Measurements from ENCODE around the gene ARHGAP18.

GRCh38 chr6:129698430-129698829, 11.5 kb downstream of the ARHGAP18 start:
- TF ChIP-seq POLR2AphosphoS5 (IDR thresholded peaks at IDR 0.05) (no peak), CTCF (IDR thresholded peaks at IDR 0.05 in 8 of 11, conservative IDR thresholded peaks at IDR 0.05 in 3 of 11) (no peak)

Data from spleen (tissue), 7 donors.